ENCODE data around the gene POLR2F.
"Not testable (repeated sequence)": the region's sequence is repeated elsewhere in the genome, so short reads cannot be mapped to it uniquely, and the experiment has no call there.

Gene POLR2F

DNA sequence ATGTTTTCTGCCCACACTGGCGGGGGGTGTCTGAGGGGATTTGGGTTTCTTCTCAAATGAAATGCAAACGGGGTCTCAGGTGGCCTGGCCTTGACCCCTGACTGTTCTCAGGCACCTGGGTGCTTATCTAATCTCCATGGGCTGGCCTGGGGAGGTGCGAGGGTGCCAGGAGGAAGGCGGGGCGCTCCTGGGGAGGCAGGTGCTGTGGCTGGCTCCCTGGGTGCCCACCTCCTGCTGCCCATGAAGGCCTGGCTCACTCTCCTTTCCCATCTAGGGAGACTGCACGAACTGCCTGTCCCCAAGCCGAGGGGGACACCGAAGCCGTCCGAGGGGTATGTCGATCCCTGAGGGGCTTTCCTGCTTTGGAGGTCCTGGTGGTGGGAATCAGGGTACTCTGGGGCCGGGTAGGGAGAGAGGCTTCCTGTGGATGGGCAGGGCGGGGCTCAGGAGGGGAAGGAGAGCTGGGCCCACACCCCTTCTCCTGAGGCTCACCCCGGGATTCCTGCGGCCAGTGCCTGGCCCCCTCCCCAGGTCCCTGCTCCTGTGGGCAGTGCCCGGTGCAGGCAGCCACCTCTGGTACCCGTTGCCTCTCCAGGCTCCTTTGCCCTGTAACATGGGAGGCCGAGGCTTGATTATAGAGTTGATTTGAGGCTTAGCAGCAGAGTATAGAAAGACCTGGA, 29.0 kb upstream of the POLR2F start:
- in situ Hi-C loops (cut with MboI; ENCODE audit: low sequenced_read_pairs), result no loop called here

DNA sequence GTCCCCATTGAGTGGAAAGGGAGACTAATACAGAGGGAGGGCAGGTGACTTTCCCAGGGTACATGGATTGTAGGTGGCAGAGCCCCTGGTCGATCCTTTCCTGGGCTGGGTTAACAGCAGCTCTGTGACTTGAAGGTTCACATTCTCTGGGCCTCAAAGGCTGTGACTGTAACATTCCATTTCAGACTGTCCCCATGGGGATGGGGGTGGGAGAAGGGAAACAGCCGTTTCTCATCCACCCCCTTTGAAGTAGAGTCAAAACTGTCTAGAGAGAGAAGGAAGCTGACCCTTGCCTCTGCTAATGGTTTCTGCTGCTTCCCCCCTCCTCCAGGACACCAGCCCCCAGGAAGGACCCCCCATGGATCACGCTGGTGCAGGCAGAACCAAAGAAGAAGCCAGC, 28.2 kb upstream of the POLR2F start:
- in situ Hi-C loops (cut with MboI; ENCODE audit: low sequenced_read_pairs), result no loop called here

DNA sequence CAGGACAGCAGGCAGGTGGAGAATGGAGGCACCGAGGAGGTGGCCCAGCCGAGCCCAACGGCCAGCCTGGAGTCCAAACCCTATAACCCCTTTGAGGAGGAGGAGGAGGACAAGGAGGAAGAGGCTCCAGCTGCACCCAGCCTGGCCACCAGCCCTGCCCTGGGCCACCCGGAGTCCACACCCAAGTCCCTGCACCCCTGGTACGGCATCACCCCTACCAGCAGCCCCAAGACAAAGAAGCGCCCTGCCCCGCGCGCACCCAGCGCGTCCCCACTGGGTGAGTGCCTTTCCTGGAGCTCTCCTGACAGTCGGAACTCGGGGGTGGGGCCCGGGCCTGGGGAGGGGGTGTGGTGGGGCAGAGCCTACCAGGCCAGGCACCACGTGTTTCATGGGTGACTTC, 27.7 kb upstream of the POLR2F start:
- in situ Hi-C loops (cut with MboI; ENCODE audit: low sequenced_read_pairs), result no loop called here

DNA sequence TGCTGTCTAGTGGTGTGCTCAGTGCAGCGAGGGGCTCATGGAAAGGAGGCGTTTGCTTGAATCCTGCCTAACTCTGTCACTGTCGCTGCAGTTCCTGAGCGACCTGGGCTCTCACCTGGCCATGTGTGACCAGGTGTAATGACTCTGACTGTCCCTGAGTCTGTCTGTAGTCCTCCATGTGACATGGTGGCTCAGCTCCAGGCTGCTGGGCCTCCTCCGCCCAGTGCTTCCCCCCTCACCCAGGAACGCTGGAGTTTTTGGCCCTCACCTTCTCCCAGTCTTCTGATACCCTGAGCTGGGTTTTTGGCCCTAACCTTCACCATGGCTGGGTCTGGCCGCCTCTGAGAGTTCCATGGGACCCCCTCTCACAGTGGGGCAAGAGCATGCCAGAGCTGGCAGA, 27.1 kb upstream of the POLR2F start:
- in situ Hi-C loops (cut with MboI; ENCODE audit: low sequenced_read_pairs), result no loop called here

DNA sequence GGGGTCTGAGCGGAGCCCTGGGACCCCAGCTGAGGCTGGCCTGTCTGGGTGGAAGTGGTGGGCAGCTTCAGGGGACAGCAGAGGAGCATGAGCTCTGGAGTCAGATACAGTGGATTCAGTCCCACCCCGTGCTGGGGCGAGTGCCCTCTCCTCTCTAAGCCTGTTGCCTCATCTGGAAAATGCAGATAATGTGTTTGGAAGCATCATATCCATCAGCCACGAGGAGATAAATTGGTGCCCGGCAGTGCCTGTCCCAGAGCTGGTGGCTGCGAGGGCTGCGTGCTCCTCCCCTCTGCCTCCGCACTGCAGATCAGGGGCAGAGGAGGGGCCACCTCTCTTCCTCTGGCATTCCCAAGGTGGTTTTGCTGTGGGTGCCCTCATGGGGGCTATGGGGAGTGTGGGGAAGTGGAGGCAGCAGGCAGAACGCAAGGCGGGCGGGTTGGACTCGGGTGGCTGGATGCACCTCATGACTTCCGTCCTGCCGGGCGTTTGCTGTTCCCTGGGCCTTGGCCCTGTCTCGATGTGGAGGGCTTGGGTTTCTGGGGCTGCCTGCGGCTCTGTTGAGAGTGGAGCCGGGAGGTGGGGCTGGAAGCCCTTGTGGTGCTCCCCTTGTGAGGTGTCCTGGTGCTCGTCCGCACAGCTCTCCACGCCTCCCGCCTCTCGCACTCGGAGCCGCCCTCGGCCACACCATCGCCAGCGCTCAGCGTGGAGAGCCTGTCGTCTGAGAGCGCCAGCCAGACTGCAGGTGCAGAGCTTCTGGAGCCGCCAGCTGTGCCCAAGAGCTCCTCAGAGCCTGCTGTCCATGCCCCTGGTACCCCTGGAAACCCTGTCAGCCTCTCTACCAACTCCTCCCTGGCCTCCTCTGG, 26.5 kb upstream of the POLR2F start:
- in situ Hi-C loops (cut with MboI; ENCODE audit: low sequenced_read_pairs), result no loop called here

DNA sequence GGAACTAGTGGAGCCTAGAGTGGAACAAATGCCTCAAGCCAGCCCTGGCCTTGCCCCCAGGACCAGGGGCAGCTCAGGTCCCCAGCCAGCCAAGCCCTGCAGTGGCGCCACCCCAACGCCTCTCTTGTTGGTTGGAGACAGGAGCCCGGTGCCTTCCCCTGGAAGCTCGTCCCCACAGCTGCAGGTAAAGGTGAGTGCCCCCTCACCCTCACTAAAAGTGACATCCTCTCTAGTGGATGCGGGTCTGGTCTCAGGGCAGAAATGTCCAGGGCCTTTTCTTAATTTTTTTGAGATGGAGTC, 25.9 kb upstream of the POLR2F start:
- in situ Hi-C loops (cut with MboI; ENCODE audit: low sequenced_read_pairs), result no loop called here

DNA sequence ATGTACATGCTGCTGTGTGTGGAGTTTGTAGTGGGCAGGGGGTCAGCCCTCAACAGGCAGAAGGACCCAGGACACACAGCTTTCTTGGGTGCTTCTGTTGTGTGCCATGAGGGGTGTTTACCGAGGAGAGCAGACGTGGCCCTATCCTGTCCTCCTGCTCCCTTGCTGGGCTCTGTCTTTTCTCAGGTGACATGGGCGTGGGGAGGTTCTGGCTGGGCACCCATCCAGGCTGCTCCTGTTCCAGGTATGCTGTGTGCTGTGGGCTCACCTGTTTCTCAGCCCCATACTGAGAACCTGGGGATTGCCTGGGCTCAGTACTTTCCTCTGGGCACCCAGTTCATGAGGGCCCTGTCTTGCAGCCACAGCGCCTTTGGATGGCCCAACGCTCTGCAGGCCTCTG, 24.1 kb upstream of the POLR2F start:
- in situ Hi-C loops (cut with MboI; ENCODE audit: low sequenced_read_pairs), result no loop called here

DNA sequence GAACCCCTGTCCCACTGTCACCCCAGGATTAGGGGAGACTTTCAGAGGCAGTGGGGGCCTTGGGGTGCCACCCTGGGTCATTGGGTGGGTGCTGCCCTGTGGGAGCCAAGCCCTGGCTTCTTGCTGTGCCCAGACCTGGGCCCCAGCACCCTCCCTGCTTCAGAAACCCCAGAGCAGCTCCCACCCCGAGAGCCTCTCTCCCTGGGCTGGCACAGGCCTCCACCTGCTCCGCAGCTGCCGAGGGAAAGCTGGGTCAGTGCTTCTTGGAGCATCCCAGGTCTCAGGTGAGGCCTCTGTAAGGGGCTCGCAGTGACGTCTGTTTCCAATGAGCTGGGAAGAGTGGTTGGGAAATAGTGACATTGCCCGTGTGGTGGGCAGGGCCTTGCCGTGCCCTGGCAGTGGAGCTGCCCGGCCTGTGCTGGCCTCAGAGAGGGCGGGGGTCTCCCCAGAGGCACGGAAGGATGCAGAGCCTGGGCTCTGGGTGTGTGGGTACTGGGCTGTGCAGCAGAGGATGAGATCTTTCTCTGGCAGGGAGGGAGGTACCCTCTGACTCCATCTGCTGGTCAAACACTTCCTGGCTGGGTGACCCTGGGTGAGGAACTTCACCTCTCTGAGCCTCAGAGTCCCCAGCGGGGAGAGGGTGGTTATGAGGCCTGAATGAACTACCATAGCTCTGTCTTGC, 23.1 kb upstream of the POLR2F start:
- in situ Hi-C loops (cut with MboI; ENCODE audit: low sequenced_read_pairs), result no loop called here

DNA sequence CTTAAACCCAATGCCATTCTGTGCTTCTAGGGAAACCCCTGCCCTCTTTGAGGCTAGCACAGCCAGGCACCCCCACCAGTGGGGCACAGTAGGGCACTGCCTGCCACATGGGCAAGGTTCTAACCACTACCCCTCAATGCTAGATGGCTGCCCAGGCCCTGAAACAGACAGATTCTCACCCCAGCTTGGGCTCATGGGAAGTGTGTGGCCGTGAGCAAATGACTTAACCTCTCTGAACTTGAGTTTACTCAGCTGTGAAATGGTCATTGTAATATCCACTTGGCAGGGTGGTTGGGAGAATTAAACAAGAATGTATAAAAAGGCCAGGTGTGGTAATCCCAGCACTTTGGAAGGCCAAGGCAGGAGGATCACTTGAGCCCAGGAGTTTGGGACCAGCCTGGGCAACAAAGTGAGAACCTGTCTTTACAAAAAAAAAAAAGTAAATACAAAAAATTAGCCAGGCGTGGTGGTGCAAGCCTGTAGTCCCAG, 22.5 kb upstream of the POLR2F start:
- in situ Hi-C loops (cut with MboI; ENCODE audit: low sequenced_read_pairs), result no loop called here

DNA sequence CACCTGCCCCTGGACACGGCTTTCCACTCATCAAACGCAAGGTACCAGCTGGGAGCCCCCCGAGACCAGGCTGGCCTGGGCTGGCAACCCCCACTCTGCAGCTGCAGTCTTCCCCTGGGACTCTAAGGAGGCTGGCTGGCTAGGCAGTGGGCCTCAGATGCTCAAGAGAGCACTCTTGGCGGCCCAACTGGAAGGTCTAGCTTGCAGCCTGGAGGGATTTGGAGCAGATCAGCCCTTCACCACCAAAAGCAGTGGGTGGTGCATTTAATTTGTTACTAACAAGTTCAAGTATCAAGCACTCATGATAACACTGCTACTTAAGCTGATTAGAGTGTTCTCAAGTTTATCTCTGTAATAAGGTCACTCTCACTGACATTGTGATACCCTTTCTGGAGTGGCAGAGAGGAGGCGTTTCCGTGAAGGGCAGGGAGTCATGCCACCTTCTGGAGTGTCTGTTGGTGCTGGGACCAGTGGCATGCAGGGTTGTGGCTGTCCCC, 21.6 kb upstream of the POLR2F start:
- in situ Hi-C loops (cut with MboI; ENCODE audit: low sequenced_read_pairs), result no loop called here

DNA sequence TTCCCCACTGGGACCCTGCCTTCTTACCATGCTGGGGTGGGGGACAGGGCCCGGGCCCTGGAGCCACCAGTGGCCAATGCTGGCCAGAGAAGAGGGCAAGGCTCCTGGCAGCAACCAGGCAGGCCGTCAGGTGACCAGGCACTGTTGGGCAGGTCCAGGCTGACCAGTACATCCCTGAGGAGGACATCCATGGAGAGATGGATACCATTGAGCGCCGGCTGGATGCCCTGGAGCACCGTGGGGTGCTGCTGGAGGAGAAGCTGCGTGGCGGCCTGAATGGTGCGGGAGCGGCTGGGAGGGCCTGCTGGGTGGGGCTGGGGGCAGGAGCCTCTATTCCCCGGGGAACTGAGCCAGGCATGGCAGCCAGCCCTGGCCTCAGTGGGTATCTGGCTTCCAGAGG, 21.1 kb upstream of the POLR2F start:
- in situ Hi-C loops (cut with MboI; ENCODE audit: low sequenced_read_pairs), result no loop called here

DNA sequence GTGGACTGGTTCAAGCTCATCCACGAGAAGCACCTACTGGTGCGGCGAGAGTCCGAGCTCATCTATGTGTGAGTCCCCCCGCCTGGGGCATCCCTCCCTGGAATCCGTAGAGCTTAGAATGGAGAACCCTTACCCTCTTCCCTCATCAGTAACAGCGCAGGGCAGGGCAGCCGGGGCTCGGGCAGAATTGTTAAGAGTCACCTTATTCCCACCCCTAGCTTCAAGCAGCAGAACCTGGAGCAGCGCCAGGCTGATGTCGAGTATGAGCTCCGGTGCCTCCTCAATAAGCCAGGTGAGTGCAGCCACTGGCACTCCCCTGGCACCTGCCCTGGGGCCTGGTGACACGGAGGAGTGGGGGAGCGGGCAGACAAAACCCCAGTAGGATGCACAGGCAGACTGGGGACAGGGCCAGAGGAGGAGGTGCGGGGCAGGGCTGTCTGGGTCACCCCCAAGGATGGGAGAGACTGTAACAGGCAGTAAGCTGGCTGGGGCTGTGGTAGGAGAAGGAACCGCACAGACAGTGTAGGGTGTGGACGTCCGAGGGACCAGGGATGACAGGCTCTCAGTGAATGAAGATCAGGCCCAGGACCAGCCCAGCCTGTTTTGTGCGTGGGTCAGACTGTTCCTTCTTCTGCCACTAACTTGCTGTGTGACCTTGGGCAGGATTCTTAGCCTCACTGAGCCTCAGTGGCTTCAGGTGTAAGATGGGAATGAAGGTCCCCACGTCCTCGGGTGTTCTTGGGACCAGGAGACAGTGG, 20.5 kb upstream of the POLR2F start:
- in situ Hi-C loops (cut with MboI; ENCODE audit: low sequenced_read_pairs), result no loop called here

DNA sequence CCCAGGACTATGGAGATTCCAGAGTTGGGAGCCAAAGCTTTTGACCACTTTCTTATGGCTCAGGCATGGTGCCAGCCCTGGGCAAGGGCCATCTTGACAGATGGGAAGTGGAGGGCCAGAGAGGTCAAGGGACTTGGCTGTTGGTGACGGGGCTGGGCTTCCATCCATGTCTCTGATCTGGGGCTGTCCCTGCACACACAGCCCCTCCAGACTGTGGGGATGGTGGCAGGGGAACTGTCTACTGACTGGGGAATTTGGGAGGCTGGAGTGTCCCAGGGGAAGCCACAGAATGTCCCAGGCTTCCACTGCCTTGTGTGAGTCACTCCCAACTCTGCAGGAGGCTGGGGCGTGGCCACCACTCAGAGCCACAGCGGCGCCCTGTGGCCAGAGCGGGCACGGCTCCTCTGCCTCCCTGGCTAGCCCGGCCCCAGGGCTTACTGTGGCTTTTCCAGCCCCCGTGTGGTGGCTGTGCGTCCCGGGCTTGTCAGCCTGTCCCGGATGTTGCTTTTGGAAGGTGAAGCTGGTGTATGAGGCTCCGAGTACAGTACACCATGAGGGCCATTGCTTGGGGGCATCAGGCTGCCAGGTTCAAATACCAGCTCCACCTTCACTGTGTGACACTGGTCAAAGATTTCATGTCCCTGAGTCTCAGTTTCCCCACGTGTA, 19.7 kb upstream of the POLR2F start:
- in situ Hi-C loops (cut with MboI; ENCODE audit: low sequenced_read_pairs), result no loop called here

DNA sequence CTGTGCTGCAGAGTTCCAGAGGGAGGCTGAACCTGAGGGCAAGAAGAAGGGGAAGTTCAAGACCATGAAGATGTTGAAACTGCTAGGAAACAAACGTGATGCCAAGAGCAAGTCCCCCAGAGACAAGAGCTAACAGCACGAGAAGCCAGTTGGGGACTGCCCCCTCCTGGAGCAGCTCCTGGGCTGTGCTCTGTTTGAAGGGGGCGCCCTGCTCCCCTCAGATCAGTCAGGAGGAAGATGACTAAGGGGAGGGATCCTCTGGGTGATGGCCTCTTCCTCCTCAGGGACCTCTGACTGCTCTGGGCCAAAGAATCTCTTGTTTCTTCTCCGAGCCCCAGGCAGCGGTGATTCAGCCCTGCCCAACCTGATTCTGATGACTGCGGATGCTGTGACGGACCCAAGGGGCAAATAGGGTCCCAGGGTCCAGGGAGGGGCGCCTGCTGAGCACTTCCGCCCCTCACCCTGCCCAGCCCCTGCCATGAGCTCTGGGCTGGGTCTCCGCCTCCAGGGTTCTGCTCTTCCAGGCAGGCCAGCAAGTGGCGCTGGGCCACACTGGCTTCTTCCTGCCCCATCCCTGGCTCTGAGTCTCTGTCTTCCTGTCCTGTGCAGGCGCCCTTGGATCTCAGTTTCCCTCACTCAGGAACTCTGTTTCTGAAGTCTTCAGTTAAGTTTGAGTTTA, 12.7 kb upstream of the POLR2F start:
- in situ Hi-C loops (cut with MboI; ENCODE audit: low sequenced_read_pairs), result no loop called here

DNA sequence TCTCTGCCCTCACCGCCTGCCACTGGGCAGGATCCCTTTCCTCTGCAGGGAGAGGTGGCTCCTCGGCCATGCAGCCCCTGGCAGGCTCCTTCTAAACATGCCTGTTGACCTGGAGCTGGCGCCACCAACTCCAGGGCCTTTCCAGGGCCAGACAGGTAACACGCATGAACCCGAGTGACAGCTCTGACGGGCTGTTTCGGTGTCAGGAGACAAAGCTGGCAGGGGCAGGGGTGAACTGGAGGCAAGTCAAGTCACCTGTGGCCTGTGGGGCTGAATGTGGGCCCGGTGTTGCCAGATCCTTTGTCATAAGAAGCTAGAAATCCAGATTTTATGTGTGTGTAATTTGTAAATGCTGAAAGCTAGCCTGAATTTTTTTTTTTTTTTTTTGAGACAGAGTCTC, 11.4 kb upstream of the POLR2F start:
- in situ Hi-C loops (cut with MboI; ENCODE audit: low sequenced_read_pairs), result no loop called here

DNA sequence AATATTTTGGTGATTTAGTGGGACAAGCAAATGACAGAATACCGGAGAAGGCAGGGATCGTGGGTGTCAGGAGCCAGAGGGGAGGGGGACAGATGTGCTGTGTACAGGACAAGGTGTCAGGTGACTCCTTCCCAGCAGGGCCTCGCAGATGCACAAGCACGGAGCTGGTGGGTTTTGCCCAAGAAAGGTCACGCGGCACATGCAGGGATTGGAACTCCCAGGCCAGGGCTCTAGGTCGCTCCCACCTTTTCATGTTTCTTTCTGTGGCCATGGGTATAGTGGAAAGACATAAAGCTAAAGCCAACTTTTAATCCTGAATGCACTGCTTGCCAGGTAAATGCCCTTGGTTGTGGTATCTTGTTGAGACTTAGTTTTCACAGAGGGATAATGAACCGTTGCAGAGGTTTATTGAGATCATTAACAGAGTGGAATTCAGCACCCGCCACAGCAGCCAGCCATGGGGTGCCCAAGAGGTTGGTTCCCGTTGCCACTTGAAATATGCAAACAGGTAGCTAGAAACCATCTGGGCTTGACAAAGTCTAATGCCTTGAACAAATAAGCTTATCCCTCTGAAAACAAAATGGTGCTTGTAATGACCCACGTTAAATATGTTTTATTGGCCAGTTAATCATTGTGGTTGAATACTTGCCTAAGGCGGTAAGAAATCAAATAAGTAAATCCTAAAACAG, 10.2 kb upstream of the POLR2F start:
- in situ Hi-C loops (cut with MboI; ENCODE audit: low sequenced_read_pairs), result no loop called here

DNA sequence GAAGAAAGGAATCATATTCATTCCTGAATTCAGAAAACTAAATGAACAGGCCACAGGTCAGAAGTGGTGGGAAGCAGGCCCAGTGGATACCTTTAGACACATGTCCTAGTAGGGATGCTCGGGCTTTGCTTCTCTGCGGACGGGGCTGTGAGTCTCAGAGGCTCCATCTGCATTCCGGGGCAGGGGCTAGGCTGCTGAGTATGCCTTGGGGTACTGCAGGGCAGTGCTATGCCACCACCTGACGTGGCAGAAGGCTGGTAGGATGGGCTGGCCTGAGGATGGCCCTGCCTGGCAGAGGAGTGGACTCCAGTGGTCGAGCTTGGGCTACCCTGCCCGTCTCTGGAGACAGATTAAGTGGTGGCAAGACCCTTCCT, 9.7 kb upstream of the POLR2F start:
- in situ Hi-C loops (cut with MboI; ENCODE audit: low sequenced_read_pairs), result no loop called here

DNA sequence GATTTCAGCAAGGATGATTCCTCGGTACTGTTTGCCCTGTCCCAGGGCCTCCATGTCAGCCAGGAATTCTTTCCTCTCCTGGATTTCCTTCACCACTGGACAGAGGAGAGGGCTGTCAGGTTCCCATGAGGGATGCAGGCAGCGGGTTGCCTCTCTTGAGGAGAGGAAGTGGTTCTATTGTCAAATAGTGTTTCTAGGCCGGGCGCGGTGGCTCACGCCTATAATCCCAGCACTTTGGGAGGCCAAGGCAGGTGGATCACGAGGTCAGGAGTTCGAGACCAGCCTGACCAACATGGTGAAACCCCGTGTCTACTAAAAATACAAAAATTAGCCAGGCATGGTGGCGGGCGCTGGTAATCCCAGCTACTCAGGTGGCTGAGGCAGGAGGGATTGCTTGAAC, 9.1 kb upstream of the POLR2F start:
- in situ Hi-C loops (cut with MboI; ENCODE audit: low sequenced_read_pairs), result not testable (repeated sequence)

DNA sequence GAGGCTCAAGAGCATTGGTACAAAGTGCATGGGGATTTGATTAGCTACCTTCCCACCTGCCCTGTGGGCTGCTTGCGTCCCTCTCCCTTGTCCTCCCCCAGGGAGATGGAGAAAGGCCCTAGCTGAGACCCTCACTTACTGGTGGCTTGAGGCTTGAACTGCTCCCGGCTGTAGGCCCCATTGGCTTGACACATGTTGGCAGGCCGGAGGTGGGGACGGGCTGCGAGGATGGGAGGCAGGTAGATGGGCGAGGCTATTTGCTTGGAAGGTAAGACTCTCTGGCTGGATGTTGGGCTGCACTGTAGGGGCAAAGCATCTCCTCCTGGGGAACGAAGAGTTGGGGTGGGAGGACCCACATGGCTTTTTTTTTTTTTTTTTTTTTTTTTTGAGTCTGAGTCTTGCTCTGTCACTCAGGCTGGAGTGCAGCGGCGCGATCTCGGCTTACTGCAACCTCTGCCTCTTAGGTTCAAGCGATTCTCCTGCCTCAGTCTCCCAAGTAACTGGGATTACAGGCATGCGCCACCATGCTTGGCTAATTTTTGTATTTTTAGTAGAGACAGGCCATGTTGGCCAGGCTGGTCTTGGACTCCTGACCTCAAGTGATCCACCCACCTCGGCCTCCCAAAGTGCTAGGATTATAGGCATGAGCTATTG, 6.2 kb upstream of the POLR2F start:
- in situ Hi-C loops (cut with MboI; ENCODE audit: low sequenced_read_pairs), result not testable (repeated sequence)

Data from HL-60/S4 (cell line).